ENCODE data around the gene PTGFRN.

- TF ChIP-seq CTCF (conservative IDR thresholded peaks at IDR 0.05 in 1 of 2, IDR thresholded peaks at IDR 0.05 in 1 of 2; ENCODE audit: extremely low read depth in 1 of 2, insufficient read depth in 1 of 2, low read depth in 1 of 2, low read length in 2 of 2), result no peak
- no peak for TF ChIP-seq EZH2 (IDR thresholded peaks at IDR 0.05; ENCODE audit: borderline replicate concordance, low read length)
Observed at GRCh38 chr1:116956378-116956777, 46.7 kb downstream of the PTGFRN start.
